IPS-NIHi11 (cell line): ENCODE data around the gene ARF3.

Source experiments
- DNase-seq: peaks from one replicate; pipeline ENCODE4 v3.0.0; 2012; ENCODE audit warnings: mixed read lengths, low spot score

ARF3 gene

DNA sequence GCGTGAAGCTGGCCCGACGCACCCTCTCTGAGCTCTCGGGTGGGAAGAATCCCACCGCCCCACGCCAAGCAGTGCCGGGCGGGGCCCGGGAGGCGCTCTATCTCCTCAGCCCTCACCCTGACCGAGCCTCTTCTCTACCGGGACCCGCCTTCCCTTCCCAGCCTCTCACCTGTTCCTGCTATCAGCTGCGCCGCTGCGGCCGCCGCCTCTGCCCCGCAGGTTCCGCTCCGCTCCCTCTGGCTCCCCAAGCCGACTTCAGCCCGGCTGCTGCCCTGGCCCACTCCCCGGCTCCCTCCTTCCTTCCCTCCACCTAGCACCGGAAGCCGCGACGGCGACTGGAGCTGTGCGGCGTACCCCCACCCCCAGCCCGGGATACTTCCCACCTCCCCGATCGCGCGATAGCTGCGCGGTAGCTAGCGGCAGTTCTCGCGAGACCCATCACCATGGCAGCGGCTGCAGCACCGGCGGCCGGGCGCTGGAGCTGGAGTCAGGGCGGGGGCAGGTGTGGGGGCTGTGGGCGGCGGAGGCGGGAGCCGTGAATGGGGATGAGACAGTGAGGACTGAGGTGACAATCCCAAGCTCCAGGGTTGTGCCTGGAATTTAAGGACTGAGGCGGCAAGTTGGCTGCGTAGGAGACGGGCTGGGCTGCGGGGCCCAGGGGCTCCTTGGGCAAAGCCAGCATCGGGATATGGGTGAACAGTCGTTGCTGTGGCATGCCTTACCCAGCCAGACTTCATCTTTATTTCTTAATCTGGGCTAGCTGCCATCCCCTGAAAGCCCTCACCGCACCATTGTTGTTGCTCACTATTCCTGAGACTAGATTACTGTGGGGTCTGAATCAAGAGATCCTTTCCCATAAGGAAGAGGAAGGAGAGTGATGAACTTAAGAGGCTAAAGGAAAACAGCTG is at the start of gene ARF3:
ARF3 (minus strand) TSS at position 347 of the 908 bp plus-strand sequence. CDS start 16,392 bp downstream, outside the sequence.
- DNase-seq, result peak; percentile 97

- no peak for DNase-seq
Measured at GRCh38 chr12:49000346-49000745, 43.1 kb upstream of the ARF3 start.

- DNase-seq, result peak; percentile 56
Measured at GRCh38 chr12:48999371-49000131, 42.3 kb upstream of the ARF3 start, which contains the start of gene DDN. TSS of gene DDN (minus strand) at chr12:48999375. CDS start at chr12:48999287, 88 bp downstream.

- DNase-seq, result no peak
Measured at GRCh38 chr12:48998497-48999353, 41.4 kb upstream of the ARF3 start.

DNA sequence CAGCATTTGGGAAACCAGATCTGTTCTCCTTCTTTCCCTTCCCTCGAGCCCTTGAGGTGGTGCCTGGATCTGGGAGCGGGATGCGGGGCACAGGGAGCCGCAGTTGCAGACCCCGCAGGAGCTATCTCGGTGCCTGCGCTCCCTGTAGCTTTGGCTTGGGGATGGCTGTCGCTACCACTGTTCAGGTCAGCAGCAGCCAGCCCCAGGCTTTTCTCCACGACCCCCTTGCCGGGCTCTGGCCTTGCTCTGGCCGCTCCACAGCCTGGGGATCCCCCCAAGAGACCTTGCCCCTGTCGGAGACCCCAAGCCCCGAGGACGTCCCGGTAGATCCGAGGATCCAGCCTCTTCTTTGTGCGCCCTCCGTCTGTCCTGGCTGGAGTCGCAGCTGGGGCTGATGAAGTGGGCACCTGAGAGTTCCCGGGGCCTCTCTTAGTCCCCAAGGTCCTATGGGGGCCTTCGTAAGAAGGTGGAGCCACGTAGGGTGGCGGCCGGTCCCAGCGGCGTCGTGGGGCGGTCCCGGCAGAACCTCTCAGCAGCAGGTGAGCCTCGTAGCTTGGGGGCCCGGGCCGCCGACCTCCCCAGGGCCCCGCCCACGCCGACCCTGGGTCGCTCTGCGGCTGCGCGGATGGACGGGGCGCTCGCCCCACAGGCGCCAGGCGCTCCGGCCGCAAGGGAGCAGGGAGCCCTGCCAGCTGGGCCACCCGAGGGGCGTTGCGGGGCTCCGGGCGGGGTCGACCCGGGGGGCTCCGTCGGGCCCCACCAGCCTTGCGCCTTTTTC is 40.6 kb upstream of the ARF3 start:
- peak; percentile 85 for DNase-seq

DNA sequence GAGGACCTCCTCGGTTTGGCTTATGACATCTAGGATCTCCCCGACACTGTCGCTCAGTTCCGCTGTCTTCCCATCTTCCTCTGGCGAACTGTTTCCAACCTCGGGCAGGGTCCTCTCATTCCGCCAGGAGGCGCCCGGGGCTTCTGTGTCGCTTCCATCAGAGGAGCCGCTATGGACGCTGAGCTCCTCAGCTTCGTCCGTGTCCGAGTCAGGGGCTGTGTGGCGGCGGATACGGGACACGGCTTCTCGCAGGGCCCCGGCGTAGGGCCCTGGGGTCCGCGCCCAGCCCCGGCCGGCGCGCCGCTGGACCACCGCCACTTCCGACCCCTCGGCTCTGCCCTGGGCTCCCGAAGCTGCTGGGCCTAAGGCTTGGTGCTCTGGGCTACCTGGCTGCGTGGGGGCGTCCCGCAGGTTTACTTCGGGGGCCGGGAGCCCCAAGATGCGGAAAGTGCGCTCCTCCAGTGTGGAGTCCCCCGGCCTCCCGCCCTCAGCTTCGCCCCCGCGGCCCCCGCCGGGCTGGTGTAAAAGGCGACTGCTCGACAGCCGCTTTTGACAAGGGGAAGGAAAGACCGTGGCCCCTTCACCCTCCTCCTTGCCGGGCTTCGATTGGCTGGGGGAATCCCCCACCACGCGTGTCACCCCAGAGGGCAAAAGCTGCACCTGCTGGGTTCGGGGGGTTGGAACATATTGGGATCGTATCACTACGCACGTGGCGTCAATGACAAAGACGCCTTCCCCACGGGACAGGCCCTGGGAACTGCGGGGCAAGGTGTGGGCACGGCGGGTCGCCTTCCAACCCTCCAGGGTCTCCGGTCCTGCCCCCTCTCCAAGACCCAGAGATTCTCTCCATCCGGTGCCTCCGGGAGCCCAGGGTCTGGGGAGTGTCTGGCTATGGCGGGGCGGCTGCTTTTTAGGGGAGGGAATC is 39.8 kb upstream of the ARF3 start:
- DNase-seq, result peak; percentile 86

DNA sequence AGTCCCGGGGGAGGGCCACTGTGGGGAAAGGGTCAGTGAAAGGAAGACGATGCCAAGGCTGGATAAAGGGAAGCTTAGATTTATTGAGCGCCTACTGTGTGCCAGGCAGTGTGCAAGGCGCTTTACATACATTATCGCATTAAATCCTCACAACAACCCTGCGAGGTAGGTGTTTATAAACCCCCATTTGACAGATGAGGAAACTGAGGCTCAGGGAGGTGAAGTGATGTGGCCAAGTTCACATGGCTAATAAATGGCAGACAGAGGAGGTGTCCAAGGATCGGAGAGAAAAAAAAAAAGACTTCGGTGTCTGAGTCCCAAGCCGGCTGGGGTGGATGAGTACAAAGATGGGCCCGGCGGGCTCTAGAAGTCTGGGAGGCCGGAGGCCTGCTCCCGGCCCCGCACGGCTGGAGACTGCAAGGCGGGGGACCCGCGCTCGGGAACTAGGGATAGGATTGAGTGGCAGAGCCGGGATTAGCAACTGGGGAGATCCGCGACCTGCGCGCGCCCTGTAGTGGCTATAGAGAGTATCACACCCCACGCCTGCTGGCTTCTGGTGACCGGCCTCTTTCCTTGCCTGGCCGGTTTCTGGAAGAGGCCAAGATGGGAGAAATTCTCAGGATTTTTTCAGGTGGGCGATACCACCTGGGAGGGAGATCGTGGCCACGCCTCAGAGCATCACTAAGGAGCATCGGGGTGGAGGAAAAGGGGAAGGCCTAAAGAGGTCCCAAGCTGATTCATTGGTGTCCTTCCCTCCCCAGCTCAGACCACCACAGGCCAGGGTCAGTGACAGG is 38.0 kb upstream of the ARF3 start:
- DNase-seq, result peak; percentile 99

DNA sequence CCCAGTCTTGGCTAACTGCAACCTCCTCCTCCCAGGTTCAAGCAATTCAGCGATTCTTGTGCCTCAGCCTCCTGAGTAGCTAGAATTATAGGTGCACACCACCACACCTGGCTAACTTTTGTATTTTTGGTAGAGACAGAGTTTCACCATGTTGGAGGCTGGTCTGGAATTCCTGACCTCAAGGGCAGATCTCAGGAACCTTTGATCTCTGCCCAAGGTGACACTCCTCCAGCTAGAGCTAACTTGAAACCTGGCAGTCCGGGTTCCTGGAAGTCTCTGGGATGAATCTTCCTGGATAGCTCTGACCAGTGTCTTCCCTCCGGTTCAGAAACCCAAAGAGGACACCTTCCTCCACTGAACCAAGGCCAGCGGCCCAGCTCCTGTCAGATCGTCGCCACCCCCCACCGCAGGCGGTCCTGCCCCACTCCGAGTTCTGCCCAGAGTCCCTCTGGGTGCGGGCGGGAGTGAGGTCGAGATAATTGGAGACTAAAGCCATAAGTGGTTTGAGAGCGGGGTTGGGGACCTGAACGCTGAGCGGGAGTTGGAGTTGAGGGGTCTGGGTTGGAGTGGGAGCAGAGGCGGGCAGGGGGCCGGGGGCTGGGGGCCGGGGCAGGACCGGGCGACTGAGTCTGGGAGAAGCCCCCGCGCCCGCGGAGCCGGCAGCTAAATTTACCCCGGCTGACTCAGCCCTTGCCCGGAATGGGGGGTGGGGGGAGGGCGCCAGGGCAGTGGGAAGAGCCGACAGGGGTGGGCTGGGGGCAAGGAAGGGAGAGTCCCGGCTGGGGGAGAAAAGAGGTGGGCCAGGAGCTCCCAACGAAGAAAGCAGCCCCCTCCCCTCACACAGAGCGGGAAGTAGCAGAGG is 37.2 kb upstream of the ARF3 start:
- no peak for DNase-seq

DNA sequence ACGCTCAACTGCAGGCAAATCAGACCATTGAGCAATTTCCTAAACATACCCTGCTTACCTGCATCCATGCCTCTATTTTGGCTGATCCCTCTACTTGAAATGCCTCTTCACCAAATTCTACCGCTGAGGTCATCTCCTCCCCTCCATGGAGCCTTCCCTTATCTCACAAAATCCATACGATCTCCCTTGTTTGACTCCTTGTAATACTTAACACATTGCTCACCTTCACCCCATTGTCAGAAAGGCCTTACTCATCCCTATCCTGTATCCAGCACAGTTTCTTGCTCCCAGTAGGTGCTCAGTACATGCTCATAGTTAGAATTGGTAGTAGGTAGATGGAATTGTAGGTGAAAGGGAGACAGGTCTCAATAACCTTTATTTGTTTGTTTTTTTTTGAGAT is 36.5 kb upstream of the ARF3 start:
- no peak for DNase-seq

DNA sequence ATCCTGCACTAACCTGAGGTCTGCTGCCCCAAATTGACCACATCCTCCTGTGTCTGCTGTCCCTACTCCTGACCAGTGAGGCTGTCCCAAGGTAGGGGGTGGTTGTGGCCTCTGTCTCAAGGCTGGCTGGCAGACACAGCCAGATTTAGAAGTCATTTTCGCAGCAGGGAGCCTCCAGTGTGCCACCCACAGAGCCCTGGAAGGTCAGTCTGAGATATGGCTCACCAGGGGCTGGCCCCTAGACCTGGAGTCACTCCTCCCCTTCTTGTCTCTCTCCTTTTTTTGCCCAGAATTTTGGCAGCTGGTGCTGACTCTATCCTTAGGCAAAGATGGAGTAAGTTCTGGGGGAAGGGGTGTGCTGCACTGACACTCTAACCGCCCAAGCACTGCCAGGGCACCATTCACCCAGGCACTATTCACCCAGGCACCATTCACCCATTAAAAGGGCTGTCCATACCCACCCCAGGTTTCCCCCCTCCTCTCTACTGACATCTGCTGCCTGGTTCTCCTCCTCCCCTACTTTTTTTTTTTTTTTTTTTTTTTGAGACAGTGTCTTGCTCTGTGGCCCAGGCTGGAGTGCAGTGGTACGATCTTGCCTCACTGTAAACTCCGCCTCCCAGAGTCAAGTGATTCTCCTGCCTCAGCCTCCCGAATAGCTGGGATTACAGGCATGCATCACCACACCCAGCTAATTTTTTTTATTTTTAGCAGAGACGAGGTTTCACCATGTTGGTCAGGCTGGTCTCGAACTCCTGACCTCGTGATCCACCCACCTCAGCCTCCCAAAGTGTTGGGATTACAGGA is 34.2 kb upstream of the ARF3 start:
- DNase-seq, result no peak

DNA sequence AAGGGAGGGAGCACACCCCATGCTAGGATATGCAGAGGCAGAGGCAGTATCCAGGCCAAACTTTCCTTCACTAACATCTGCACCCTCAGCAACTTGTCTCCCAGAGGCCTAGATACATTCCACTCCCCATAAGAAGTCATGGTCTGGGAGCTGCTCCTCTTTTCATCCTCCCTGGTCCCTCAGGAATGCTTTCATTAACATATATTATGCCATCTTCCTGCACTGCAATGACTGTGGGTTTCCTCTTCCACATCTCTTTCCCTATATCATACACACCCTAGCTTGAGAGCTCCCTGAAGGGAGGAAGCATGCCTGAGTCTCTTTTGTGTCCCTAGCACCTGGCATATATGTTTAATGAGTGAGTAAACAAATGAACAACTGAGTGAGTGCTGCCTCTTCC is 33.3 kb upstream of the ARF3 start:
- no peak for DNase-seq

GRCh38 chr12:48988030-48988649 is 30.9 kb upstream of the ARF3 start:
- peak; percentile 85 for DNase-seq

DNA sequence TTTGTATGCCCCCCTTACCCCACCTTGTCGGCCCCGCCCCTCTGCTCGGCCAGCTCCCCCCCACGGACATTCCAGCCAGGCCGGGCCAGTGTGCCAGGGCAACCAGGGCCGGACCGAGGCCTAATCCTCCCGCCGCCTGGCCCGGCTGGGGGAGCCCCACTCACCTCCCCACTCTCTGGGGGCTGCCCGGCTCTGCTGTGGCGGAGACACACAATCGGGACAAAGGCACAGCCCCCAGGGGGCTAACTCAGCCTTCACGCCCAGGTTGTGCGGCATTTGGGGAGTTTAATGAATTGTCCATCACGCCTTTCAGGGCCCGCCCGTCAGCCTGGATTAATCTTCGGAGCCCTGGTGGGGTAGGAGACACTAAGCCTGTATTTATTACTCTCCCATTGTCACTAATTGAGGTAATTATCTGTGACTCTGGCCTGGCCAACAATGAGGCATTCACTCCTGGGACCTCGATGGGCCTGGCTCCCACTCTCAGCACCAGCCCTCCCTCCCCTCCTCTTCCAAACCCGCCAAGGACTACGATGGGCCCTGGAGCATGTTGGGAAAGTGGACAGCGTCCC is 29.5 kb upstream of the ARF3 start:
- DNase-seq, result no peak

GRCh38 chr12:48985901-48986300 is 28.6 kb upstream of the ARF3 start:
- no peak for DNase-seq

DNA sequence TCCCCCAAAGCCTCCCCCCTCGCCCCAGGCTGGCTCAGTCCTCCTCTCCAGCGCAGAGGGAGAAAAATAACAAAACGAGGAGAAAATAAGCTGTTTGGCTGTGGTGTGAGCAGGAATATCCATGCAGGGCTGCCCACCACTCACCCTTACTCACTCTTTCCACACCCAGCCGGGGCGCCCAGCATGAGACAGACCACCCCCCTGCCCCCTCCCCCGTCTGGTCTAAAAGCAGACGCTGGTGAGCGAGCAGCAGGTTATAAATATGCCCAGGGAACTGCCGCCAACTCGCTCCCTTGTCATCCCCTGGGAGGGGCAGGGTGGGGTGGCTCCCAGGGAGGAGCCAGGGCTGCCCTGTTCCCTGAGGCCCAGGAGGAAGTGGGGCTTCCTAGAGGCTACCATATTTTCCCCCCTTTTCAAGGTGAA is 28.2 kb upstream of the ARF3 start:
- no peak for DNase-seq

DNA sequence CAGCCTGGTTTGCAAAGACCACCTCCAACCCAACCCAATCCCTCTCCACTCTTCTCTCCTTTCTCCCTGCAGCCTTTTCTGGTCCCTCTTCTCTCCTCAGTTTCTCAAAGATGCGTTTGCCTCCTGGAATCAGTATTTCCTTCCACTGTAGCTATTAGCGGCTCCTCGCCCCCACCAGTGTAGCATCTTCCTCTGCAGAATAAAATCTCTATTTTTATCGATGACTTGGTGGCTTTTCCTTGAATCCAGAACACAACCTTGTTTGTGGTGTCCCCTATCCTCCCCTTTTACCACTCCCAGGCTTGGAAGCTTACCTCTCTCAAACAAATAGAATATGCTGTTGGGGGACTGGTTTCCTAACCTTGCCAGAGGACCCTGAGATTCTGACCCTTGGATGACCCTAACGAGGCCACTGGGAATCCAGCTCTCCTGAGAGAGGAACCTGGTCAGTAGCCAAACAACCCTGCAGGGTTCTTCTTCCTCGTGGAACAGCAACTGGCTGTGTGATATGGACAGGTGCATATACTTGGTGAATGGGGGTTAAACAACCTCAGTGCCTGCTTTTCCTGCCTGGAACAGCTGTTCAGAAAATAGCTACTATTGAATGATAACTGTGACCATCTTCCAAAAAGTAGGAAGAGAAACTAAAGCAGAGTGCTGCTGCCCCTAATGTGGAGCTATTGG is 25.3 kb upstream of the ARF3 start:
- DNase-seq, result no peak
